Measurements from ENCODE around the gene GALNT18. TPM values are rescaled to one million over a fixed set of nuclear protein-coding genes. Genes with fewer than 3 reads are reported as not detected.

The GALNT18 gene
- total RNA-seq, 3 donors from 2014 or later: 14.7 to 25.9 (median 16.4) TPM

DNA sequence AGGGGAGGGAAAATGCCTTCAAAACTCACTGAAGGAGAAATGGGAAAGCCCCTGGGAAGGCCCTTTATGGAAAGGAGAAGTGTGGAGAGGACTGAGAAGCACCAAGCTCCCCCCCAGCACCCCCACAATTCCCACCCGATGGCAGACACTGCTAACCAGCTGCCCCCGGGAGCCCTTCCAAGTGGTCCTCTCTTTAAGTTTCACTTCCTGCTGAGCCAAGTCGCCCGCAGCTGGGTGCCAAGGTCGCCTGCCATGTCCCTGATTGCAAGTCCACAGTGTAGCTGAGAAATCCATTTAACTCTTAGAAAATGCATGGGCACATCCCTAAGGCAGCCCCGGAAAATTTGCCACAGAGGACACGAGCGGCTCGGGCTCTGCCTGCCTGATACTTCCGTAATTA, 68.2 kb downstream of the GALNT18 start:
- no peak for DNase-seq (ENCODE audit: low spot score in 2 of 2)
- Histone ChIP-seq H3K36me3 (no peaks in the 10 kb centered on the region), H3K4me3 (no peak overlapping the region), H3K9me3 (no peaks in the 10 kb centered on the region), H3K27ac (no peak overlapping the region), H3K27me3 (no peaks in the 10 kb centered on the region), H3K4me1 (no peaks in the 10 kb centered on the region)
- intact Hi-C loops (cut with DNase I; ENCODE audit: low total_unique reads): loop anchor here (10.0 kb wide), 1 partner anchor 1339 kb away; no protein-coding TSS in a partner anchor
- no peak for TF ChIP-seq POLR2AphosphoS5 (IDR thresholded peaks at IDR 0.05)
- TF ChIP-seq POLR2A (IDR thresholded peaks at IDR 0.05): no peak
- TF ChIP-seq, protein P1, sequence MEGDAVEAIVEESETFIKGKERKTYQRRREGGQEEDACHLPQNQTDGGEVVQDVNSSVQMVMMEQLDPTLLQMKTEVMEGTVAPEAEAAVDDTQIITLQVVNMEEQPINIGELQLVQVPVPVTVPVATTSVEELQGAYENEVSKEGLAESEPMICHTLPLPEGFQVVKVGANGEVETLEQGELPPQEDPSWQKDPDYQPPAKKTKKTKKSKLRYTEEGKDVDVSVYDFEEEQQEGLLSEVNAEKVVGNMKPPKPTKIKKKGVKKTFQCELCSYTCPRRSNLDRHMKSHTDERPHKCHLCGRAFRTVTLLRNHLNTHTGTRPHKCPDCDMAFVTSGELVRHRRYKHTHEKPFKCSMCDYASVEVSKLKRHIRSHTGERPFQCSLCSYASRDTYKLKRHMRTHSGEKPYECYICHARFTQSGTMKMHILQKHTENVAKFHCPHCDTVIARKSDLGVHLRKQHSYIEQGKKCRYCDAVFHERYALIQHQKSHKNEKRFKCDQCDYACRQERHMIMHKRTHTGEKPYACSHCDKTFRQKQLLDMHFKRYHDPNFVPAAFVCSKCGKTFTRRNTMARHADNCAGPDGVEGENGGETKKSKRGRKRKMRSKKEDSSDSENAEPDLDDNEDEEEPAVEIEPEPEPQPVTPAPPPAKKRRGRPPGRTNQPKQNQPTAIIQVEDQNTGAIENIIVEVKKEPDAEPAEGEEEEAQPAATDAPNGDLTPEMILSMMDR (IDR thresholded peaks at IDR 0.05): no peak

DNA sequence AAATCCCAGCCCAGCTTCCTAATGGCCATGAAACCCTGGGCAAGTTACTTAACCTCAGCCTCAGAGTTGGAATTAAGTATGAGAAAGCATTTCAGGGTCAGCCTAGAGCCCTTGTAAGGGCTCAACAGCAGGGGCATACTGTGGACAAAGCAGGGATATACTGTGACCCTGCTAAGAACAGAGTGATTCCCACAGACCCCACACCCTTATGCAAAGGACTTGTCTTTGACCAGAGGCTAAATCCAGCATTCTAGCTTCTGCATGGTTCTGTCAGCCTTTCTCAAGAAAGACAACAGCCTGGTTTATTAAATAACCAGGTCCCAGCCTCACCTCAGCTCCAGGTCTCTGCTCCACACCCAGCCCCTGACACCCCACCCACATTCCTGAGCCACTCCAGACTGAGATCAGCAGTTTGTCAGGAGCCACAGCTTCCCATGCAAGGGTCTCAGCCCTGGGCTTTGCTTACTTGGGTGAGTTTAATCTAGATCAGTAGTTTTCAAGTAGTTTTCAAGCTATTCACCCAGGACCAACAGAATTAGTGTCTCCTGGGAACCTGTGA, 69.2 kb downstream of the GALNT18 start:
- intact Hi-C loops (cut with DNase I; ENCODE audit: low total_unique reads): loop anchor here (10.0 kb wide), 1 partner anchor 1338 kb away; no protein-coding TSS in a partner anchor
- no peak for DNase-seq (ENCODE audit: low spot score in 2 of 2)
- Histone ChIP-seq H3K9me3 (no peaks in the 10 kb centered on the region), H3K36me3 (no peaks in the 10 kb centered on the region), H3K4me3 (no peak overlapping the region), H3K4me1 (no peaks in the 10 kb centered on the region), H3K27me3 (no peaks in the 10 kb centered on the region), H3K27ac (no peak overlapping the region)
- no peak for TF ChIP-seq POLR2AphosphoS5 (IDR thresholded peaks at IDR 0.05)
- TF ChIP-seq, protein P1 (IDR thresholded peaks at IDR 0.05): no peak
- no peak for TF ChIP-seq POLR2A (IDR thresholded peaks at IDR 0.05)

DNA sequence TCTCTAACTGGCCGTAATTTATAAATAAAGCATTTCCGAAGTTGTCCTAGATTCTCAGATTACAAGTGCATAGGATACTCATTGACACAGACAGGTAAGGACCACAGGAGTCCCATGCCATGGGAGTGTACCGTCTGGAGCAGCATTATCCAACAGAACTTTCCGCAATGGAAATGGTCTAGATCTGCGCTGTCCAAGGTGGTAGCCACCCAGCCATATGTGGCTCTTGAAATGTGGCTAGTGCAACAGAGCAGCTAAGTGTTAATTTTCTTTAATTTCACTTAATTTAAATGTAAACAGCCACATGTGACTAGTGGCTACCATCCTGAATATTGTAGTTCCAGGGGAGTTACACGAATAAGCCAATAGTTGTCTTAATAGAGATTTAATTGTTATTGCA, 71.3 kb downstream of the GALNT18 start:
- no peaks in the 10 kb centered on the region for H3K36me3 ChIP-seq
- H3K27me3 ChIP-seq: no peaks in the 10 kb centered on the region
- intact Hi-C loops (cut with DNase I; ENCODE audit: low total_unique reads): loop anchor here (10.0 kb wide), 1 partner anchor 1336 kb away; no protein-coding TSS in a partner anchor
- no peak overlapping the region for H3K27ac ChIP-seq
- H3K4me3 ChIP-seq: no peak overlapping the region
- TF ChIP-seq, protein P1 (IDR thresholded peaks at IDR 0.05): no peak
- TF ChIP-seq POLR2A (IDR thresholded peaks at IDR 0.05) (no peak), POLR2AphosphoS5 (IDR thresholded peaks at IDR 0.05) (no peak)
- H3K4me1 ChIP-seq: no peaks in the 10 kb centered on the region
- H3K9me3 ChIP-seq: no peaks in the 10 kb centered on the region
- no peak for DNase-seq (ENCODE audit: low spot score in 2 of 2)

DNA sequence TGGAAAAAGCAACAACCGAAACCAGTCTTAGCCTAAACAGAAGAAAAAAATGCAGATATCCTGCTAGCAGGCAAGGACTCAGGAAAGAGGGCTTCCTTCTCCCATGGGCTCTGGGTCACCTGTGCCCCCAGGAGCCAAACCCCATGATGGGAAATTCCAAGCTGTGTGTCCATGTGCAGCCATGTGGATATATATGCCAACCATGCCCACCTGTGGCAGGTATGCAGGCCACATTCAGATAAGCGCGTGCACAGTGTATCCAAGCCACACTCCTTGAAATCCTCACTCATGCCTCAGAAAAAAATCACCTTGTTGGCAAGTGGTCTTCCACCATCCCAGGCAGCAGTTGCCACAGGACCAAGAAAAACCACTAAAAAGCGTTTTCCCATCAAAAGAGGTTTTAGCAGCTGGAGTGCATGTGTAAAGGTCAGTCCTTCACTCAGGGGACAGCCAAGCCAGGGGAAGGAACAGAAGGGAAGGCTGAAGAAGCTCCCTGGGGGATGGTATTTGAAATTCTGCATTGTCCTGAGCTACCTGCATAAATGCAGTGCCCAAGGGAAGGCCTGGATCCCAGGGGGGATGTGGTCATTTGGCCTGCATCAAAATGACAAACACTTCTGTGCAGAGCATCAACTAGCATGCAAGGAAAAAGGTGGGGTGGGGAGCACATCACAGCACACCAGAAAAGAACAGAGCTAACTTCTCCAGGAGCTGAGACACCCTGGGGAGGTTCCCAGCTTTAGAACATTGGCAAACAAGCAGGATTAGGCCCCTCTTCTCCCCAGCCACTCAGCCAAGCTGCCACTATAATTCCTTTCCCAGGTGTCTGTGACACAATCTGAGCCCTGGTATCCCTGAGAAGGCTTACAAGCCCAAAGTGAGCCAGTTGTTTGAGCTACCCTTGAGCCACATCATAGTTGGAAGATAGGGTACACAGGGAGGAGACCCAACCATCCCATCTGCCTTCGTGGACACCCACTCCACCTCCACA, 76.2 kb downstream of the GALNT18 start:
- Histone ChIP-seq H3K4me3 (no peak overlapping the region), H3K9me3 (no peaks in the 10 kb centered on the region), H3K4me1 (no peaks in the 10 kb centered on the region), H3K36me3 (no peaks in the 10 kb centered on the region), H3K27ac (no peak overlapping the region), H3K27me3 (no peaks in the 10 kb centered on the region)
- DNase-seq (ENCODE audit: low spot score in 2 of 2): no peak
- intact Hi-C loops (cut with DNase I; ENCODE audit: low total_unique reads): no loop called here
- TF ChIP-seq, protein P1 (IDR thresholded peaks at IDR 0.05): no peak
- TF ChIP-seq POLR2AphosphoS5 (IDR thresholded peaks at IDR 0.05) (no peak), POLR2A (IDR thresholded peaks at IDR 0.05) (no peak)

DNA sequence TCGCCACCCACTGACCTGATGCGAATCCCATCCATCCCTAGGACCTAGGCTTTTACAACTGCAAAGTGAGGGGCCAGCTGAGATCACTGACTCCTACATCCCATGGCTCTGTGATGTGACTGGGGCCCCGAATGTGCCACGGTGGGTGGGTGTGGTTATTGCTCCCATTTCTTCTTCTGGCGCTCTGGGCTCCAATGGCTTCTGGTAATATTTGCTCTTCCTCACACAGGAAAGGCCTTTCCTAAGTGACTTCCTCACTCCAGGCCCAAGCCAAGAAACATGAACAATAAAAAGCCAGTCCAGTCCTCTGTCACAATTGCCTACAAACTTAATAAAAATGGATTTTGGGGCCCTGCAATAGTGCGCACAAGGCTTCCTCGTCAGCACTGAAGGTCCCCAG, 78.1 kb downstream of the GALNT18 start:
- H3K4me1 ChIP-seq: no peaks in the 10 kb centered on the region

More for the DNA sequence above, 78.1 kb downstream of the GALNT18 start:
- H3K36me3 ChIP-seq: no peaks in the 10 kb centered on the region
- intact Hi-C loops (cut with DNase I; ENCODE audit: low total_unique reads): no loop called here
- no peaks in the 10 kb centered on the region for H3K27me3 ChIP-seq
- H3K4me3 ChIP-seq: no peak overlapping the region
- no peak overlapping the region for H3K27ac ChIP-seq
- TF ChIP-seq POLR2AphosphoS5 (IDR thresholded peaks at IDR 0.05) (no peak), POLR2A (IDR thresholded peaks at IDR 0.05) (no peak)
- TF ChIP-seq, protein P1 (IDR thresholded peaks at IDR 0.05): no peak
- DNase-seq (ENCODE audit: low spot score in 2 of 2): no peak
- H3K9me3 ChIP-seq: no peaks in the 10 kb centered on the region

All from breast epithelium (tissue), 4 donors.